ENCODE data around the gene TESK2.
"Not testable (repeated sequence)": the region's sequence is repeated elsewhere in the genome, so short reads cannot be mapped to it uniquely, and the experiment has no call there.

Gene TESK2

DNA sequence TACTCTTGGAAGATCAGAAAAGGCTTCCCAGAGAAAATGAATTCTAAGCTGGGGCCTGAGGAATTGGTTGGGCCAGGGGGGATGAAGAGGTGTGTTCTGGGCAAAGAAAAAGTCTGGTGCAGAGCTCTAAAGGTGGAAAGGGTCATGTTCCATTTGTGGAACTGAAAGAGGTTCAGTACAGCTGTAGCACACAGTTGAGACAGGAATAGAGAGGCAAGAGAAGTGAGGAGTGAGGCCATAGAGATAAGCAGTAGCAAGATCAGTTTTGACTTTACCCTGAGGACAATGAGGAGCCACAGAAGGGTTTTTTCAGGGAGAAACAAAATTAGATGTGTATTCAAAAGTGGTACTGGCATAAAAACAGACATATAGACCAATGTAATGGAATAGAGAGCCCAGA, 120.4 kb downstream of the TESK2 start:
- no peak for DNase-seq

DNA sequence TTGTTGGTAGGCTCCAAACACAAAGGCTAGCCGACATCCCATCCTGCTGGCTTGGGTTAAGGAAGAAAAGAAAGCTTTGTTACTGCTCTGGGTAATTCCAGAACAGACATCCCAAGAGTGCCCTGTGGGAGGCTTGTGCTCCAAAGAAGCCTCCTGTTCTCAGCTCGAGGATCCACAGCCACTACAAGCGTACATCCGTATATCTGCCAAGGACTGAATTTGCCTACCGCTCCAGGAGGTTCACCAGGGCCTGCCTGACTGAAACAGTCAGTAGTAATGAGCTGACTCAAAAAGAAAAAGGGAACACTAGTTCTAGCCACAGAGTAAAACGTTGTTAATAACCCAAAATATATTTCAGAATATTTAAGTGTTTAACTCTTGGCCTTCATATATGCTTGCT, 125.9 kb downstream of the TESK2 start:
- DNase-seq, result no peak

- no peak for DNase-seq
These were observed 126.7 kb downstream of the TESK2 start for GRCh38 chr1:45364294-45364693.

DNA sequence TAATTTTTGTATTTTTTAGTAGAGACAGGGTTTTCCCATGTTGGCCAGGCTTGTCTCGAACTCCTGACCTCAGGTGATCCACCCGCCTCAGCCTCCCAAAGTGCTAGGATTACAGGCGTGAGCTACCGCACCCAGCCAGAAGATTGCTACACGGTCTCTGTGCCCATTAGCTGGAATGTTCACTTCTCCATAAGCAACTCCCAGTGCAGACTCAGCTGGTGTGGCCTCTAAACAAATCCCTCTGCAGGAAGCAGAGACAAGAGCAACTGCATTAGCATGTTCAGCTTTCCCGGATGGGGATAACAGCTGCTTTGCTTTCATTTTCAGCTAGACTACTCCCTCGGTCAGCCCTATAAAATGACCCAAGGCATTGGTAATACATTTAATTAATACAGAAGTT, 130.0 kb downstream of the TESK2 start:
- DNase-seq, result not testable (repeated sequence)

- DNase-seq, result peak; percentile 56
These were observed 131.0 kb downstream of the TESK2 start for GRCh38 chr1:45359882-45360513.

GRCh38 chr1:45356186-45356585, 134.8 kb downstream of the TESK2 start:
- no peak for DNase-seq

DNA sequence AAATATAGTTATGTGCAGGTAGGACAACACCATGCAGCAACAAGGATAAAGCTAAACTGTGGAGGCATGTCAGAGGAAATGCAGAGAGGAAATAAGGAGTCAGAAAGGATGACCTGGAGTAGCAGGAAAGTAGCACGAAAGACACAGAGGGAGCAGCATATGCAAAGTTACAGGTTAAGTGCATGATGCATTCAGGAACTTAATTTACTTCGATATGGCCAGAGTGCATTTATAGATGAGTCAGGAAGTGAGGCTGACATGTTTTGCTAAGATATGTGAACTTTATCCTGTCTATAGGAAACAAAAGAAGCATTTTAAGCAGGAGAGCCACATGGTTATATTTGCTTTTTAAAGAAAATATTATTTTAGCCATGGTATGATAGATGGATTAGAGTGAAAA, 135.3 kb downstream of the TESK2 start:
- DNase-seq, result no peak

DNA sequence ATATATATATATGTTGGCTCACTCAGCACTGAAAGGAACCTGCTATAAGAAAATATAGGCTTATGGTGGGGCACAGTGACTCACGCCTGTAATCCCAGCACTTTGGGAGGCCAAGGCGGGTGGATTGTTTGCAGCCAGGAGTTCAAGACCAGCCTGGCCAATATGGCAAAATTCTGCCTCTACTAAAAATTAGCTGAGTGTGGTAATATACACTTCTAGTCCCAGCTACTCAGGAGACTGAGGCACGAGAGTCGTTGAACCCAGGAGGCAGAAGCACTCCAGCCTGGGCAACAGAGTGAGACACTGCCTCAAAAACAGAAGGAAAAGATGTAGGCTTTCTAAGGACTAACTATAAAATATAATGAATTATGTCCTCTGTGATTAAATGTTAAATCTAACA, 136.1 kb downstream of the TESK2 start:
- no peak for DNase-seq

GRCh38 chr1:45353685-45354084, 137.3 kb downstream of the TESK2 start:
- no peak for DNase-seq

- DNase-seq, result no peak
These were observed 139.5 kb downstream of the TESK2 start for GRCh38 chr1:45351508-45351907.

GRCh38 chr1:45348966-45349677, 141.8 kb downstream of the TESK2 start:
- no peak for DNase-seq

GRCh38 chr1:45348609-45348965, 142.4 kb downstream of the TESK2 start:
- no peak for DNase-seq

GRCh38 chr1:45348020-45348419, 142.9 kb downstream of the TESK2 start:
- DNase-seq, result no peak

DNA sequence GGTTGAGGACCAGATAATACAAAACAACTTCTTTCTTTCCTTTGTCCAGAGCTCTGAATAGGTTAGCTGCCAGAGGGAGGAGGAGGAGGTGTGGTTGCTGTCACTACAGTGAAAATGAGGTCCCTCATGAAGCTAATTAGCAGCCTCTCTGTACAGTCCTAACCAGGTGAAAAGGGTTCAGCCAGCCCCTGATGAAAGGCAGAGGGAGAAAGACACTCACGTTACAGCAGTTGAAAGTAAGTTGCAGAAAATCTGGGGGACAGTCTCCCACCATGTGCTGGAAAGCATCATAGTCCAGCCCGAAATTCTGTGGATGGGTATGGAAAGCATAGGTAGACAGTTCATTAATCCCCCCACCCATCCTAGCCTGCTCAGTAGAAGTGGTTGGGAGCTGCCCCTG, 144.5 kb downstream of the TESK2 start:
- no peak for DNase-seq

DNA sequence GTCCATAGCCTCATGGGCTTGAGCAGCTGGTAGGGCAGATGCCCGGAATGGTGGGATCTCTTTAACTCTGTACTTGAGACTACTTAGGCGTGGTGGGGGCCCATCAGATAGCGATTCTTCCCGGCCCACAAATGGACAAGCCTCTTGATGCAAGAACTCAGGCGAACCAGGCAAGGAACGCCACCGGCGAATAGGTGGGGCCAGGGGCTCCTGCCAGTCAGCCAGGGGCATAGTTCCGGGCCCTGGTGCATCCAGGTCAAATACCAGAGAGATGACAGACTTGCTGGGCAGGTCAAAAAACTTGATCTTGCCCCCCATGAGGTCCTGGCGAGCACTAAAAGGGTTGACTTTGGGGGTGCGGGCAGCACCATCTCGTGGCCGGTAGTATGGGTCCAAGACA, 145.9 kb downstream of the TESK2 start:
- no peak for DNase-seq

- no peak for DNase-seq
These were observed 146.5 kb downstream of the TESK2 start for GRCh38 chr1:45344499-45344898.

DNA sequence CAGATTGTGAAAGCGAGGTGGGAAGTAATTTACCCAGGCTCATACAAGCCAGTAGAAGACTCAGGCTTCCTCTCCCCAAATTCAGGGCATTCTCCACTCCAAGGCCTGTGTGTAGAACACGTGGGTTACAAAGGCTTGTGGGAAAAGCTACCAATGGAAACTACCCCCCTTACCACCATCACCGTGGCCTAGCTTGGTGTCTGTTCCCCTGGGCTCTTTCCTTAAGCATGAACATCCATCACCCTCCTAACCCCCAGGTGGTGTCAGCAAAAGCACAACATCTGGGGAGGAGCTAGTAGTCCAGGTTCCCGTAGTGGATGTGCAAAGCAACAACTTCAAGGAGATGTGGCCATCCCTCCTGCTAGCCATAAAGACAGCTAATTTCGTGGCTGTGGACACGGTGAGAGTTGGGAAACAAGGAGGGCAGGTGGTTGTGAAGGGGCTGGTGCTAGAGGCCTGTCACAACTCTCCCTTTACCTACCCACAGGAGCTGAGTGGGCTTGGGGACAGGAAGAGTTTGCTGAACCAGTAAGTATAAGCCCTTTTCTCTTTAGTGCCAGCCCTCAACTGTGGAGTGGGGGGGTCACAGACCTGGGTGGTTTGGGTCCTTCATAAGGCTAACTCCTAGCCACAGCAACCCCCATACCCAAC, 150.0 kb downstream of the TESK2 start:
- DNase-seq, result no peak

DNA sequence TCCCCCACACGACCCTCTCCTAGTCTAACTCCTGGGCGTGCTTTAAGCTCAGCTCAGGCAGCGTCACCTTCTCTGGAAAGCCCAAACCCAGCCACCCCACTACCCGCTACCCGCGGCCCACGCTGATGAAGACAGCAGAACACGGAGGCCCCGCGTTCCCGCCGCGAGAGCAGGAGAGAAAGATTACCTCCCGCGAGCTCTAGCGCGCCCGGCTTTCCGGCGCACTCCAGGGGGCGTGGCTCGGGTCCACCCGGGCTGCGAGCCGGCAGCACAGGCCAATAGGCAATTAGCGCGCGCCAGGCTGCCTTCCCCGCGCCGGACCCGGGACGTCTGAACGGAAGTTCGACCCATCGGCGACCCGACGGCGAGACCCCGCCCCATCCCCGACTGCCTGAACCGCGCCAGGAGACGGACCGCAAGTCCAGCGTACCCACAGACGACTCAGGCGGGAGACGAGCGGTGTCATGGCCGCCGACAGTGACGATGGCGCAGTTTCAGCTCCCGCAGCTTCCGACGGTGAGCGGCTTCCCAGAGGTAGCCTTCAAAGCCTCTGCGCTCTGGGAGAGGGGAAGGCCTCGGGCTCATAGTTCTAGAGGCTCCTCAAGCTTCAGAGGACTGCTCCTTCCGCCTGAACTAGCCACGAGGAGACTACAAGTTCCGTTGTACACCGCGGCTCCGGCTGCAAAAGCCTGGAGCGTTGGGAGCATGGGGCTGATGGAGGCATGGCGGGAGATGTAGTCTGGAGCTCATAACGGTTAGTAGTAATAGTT, 151.0 kb downstream of the TESK2 start, which contains the start of the genes MUTYH and TOE1:
TSS of gene MUTYH (minus strand) at position 652 of the 770 bp plus-strand sequence. CDS start 5,935 bp downstream, outside the sequence.
TSS of gene TOE1 (plus strand) at position 382 of the 770 bp plus-strand sequence. CDS start at position 465, 83 bp downstream.
- peak; percentile 90 for DNase-seq

GRCh38 chr1:45337630-45338325, 153.2 kb downstream of the TESK2 start:
- DNase-seq, result no peak

- no peak for DNase-seq
These were observed 155.1 kb downstream of the TESK2 start for GRCh38 chr1:45335855-45336324.

DNA sequence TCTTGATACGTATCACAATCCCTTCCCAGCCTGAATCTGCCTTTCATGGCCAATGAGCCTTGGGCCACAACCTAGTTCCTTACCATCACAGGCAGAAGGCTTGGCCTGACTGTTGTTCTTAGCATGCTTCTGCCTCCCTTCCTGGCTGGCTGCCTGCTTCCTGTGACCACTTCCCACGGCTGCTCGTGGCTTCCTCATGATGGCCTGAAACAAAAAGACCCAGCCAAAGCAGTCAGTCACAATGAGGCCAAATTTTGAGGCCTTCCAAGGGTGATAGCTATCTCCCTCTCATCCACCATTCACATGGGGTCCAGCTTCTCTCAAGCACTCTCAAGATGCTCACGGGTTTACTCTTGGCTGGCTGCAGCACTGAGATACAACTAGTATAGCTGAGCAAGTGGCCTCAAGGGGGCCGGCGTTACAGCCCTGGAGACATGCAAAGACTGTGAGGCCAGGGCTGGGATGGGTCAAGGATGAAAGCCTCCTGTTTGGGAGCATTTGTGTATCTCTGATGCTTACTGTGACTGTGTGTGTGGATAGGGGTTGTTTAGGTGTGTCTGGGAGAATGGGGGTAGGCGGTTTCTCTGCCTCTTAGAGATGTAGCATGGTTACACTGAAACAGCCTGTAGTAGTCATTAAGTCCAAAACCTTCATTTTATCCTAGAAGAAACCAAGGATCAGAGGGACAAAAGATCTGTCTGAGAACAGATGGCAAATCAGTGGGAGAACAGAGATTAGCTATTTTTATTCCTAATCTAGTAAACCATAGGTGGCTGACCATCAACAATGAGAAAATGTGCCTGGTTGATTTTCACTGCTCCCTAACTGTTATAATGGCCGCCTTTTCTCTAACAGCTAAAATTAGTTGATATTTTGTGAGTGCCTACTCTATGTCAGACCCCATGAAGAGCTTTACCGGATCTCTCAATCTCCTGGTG, 156.4 kb downstream of the TESK2 start:
- DNase-seq, result no peak

Measured in activated CD8-positive, alpha-beta memory T cell treated with anti-CD3 and anti-CD28 coated beads, Interleukin-2, amount 50 U/mL, for 4 hours (primary cell).